Fibroblast of lung (primary cell): ENCODE data around the gene RXFP1. TPM values are rescaled to one million over a fixed set of nuclear protein-coding genes. Genes with fewer than 3 reads are reported as not detected.

Experiments used
- DNase-seq, 2 donors: peaks; one replicate each; pipeline versions ENCODE4 v3.0.0 to v3.0.0-alpha.2; 2010; ENCODE audit warnings: low read depth in 2 of 2
- H2AFZ ChIP-seq: 2 replicates; pipeline ENCODE4 v1.5.1; 2012; ENCODE audit warnings: low read length, control low read depth, inconsistent platforms
- H3K27ac ChIP-seq: 2 replicates; pipeline ENCODE4 v1.5.1; 2011; ENCODE audit warnings: low read length, control low read depth; ENCODE audit not compliant: insufficient read depth
- H3K27me3 ChIP-seq: 2 replicates; pipeline ENCODE4 v1.5.1; 2011; ENCODE audit warnings: mild to moderate bottlenecking, low read length; ENCODE audit not compliant: control insufficient read depth, insufficient read depth
- H3K36me3 ChIP-seq: 2 replicates; pipeline ENCODE4 v1.5.1; 2011; ENCODE audit warnings: low read length; ENCODE audit not compliant: control insufficient read depth, insufficient read depth
- H3K4me1 ChIP-seq: 2 replicates; pipeline ENCODE4 v1.5.1; 2011; ENCODE audit warnings: low read length; ENCODE audit not compliant: control insufficient read depth, insufficient read depth; ENCODE audit errors: extremely low read depth
- H3K4me2 ChIP-seq: 2 replicates; pipeline ENCODE4 v1.5.1; 2011; ENCODE audit warnings: low read length, control low read depth; ENCODE audit not compliant: insufficient read depth; ENCODE audit errors: extremely low read depth
- H3K4me3 ChIP-seq, 4 experiments: fragments of 200-600 bp in 1 of 4; sonication (generic) in 1 of 4; replicated peaks in 1 of 4; 2 replicates each; pipeline ENCODE4 v1.5.1; 2011 to 2016; ENCODE audit warnings: low read length in 4 of 4, low read depth in 3 of 4, mild to moderate bottlenecking in 3 of 4, control low read depth in 2 of 4, inconsistent platforms in 1 of 4, mixed read lengths in 1 of 4; ENCODE audit not compliant: insufficient read depth in 1 of 4; ENCODE audit errors: control extremely low read depth in 1 of 4
- H3K79me2 ChIP-seq: 2 replicates; pipeline ENCODE4 v1.5.1; 2012; ENCODE audit warnings: mild to moderate bottlenecking, low read length, inconsistent platforms; ENCODE audit not compliant: control insufficient read depth, insufficient read depth
- H3K9ac ChIP-seq: 2 replicates; pipeline ENCODE4 v1.5.1; 2011; ENCODE audit warnings: mild to moderate bottlenecking, low read length, control low read depth; ENCODE audit not compliant: insufficient read depth
- H3K9me3 ChIP-seq: 2 replicates; pipeline ENCODE4 v1.5.1; 2012; ENCODE audit warnings: low read depth, low read length; ENCODE audit not compliant: control insufficient read depth, insufficient read depth
- H4K20me1 ChIP-seq: 2 replicates; pipeline ENCODE4 v1.5.1; 2011; ENCODE audit warnings: low read length; ENCODE audit not compliant: control insufficient read depth, insufficient read depth; ENCODE audit errors: extremely low read depth
- EZH2 ChIP-seq: IDR thresholded peaks from 2 replicates; pipeline ENCODE4 v1.5.1; 2012; ENCODE audit warnings: low read length, control low read depth, mild to moderate bottlenecking; ENCODE audit errors: missing control alignments
- polyA plus RNA-seq, 2 donors: library from polyadenylated mRNA; depleted of rRNA in 1 of 2; stranded (reverse) in 1 of 2; unstranded in 1 of 2; fragments of >200 nt; gene quantifications; 2 replicates each; pipeline ENCODE4 v1.2.1, GENCODE V29; 2011 to 2012; ENCODE audit warnings: missing spikeins in 1 of 2
- total RNA-seq: library from RNA; depleted of rRNA; stranded (reverse); fragments of >200 nt; gene quantifications from 2 replicates; pipeline ENCODE4 v1.2.1, GENCODE V29; 2014
- TF ChIP-seq, protein P1 (sequence below), 2 donors: IDR thresholded peaks in 1 of 2; conservative IDR thresholded peaks in 1 of 2; 1 replicate in 1 of 2; 2 replicates in 1 of 2; pipeline ENCODE4 v1.5.1; 2011 to 2012; ENCODE audit warnings: low read length in 2 of 2, control low read depth in 1 of 2, inconsistent platforms in 1 of 2, low read depth in 1 of 2, mild to moderate bottlenecking in 1 of 2

Gene RXFP1
- total and polyA plus RNA-seq, 2 donors (not counting 1 experiment from before 2014, with no cell fraction given), result 0.10 to 1.3 TPM

GRCh38 chr4:158599765-158600498 lies 78.2 kb downstream of the RXFP1 start:
- no peak for TF ChIP-seq EZH2
- no peaks in the 10 kb centered on the region for H3K4me1 ChIP-seq
- no peaks in the 10 kb centered on the region for H3K27me3 ChIP-seq
- H3K27ac ChIP-seq, result no peak overlapping the region
- no peak overlapping the region for H3K4me2 ChIP-seq
- no peaks in the 10 kb centered on the region for H3K9me3 ChIP-seq
- no peaks in the 10 kb centered on the region for H4K20me1 ChIP-seq
- H3K79me2 ChIP-seq, result no peaks in the 10 kb centered on the region
- H3K9ac ChIP-seq, result no peak overlapping the region
- H3K36me3 ChIP-seq, result no peaks in the 10 kb centered on the region
- H3K4me3 ChIP-seq, result no peak overlapping the region
- DNase-seq, result peak in 1 of 2 donors; percentile 26
- no peak overlapping the region for H2AFZ ChIP-seq

DNA sequence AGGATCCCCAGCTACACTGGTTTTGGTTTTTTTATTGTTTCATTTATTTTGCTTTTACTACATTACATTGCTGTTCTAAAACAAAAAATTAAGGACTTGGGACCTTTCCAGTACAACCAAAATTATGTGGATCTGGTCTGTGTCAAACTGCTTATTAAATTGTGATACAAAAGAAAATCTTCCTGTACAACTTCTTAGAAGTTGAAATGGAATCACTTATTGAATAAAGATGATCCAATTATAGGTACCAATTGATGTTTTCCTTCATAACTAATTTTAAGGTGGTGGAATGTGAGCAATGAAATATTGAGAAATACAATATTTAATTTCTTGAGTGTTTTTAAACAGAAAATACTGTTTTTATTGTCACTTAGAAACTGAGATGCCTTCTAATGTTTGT lies 82.7 kb downstream of the RXFP1 start:
- Histone ChIP-seq H3K4me3 (no peak overlapping the region), H2AFZ (no peak overlapping the region), H3K79me2 (no peaks in the 10 kb centered on the region), H3K9me3 (no peaks in the 10 kb centered on the region), H3K27ac (no peak overlapping the region), H3K4me1 (no peaks in the 10 kb centered on the region), H3K36me3 (no peaks in the 10 kb centered on the region), H3K4me2 (no peak overlapping the region), H4K20me1 (no peaks in the 10 kb centered on the region), H3K27me3 (no peaks in the 10 kb centered on the region), H3K9ac (no peak overlapping the region)
- no peak for DNase-seq
- TF ChIP-seq, protein P1, sequence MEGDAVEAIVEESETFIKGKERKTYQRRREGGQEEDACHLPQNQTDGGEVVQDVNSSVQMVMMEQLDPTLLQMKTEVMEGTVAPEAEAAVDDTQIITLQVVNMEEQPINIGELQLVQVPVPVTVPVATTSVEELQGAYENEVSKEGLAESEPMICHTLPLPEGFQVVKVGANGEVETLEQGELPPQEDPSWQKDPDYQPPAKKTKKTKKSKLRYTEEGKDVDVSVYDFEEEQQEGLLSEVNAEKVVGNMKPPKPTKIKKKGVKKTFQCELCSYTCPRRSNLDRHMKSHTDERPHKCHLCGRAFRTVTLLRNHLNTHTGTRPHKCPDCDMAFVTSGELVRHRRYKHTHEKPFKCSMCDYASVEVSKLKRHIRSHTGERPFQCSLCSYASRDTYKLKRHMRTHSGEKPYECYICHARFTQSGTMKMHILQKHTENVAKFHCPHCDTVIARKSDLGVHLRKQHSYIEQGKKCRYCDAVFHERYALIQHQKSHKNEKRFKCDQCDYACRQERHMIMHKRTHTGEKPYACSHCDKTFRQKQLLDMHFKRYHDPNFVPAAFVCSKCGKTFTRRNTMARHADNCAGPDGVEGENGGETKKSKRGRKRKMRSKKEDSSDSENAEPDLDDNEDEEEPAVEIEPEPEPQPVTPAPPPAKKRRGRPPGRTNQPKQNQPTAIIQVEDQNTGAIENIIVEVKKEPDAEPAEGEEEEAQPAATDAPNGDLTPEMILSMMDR (conservative IDR thresholded peaks at IDR 0.05 in 1 of 2, IDR thresholded peaks at IDR 0.05 in 1 of 2; ENCODE audit: low read depth in 1 of 2, low read length in 2 of 2), result no peak
- TF ChIP-seq EZH2, result no peak

DNA sequence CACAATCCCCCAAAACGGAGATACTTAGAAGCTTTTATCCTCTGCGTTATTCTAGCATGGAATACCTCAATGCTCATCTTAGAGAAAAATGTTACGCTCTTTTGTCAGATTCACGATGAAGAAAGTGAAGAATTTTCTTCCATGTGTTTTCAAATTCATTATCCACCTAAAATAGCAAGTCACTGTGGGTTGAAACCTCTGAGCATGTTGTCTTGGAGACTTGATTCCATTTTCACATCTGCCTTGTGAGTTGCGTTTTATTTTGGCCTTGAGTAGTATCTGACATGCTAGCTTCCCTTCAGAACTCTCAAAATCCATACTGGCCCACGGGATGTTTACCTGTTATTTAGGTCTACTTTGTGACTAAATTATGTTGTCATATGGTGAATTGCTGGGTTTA lies 83.7 kb downstream of the RXFP1 start:
- Histone ChIP-seq H3K27ac (no peak overlapping the region), H3K27me3 (no peaks in the 10 kb centered on the region), H2AFZ (no peak overlapping the region), H3K4me3 (no peak overlapping the region), H3K9me3 (no peaks in the 10 kb centered on the region), H3K36me3 (no peaks in the 10 kb centered on the region), H4K20me1 (no peaks in the 10 kb centered on the region), H3K4me1 (no peaks in the 10 kb centered on the region), H3K9ac (no peak overlapping the region), H3K4me2 (no peak overlapping the region), H3K79me2 (no peaks in the 10 kb centered on the region)
- TF ChIP-seq, protein P1 (conservative IDR thresholded peaks at IDR 0.05 in 1 of 2, IDR thresholded peaks at IDR 0.05 in 1 of 2; ENCODE audit: low read depth in 1 of 2, low read length in 2 of 2), result no peak
- TF ChIP-seq EZH2, result no peak
- no peak for DNase-seq
